GM12891 (cell line): ENCODE measurements around the gene IFT52.

Source experiments
- POLR2A ChIP-seq: IDR thresholded peaks from 2 replicates; pipeline ENCODE4 v1.6.1; 2011; ENCODE audit warnings: low read depth, low read length, control low read depth
- POLR2AphosphoS5 ChIP-seq: IDR thresholded peaks from 2 replicates; pipeline ENCODE4 v1.6.1; 2011; ENCODE audit warnings: low read depth, low read length, control low read depth
- SPI1 ChIP-seq: IDR thresholded peaks from 2 replicates; pipeline ENCODE4 v1.6.1; 2011; ENCODE audit warnings: low read depth, low read length, control low read depth

GRCh38 chr20:43545837-43546578 is 44.7 kb upstream of the IFT52 start:
- TF ChIP-seq POLR2A (no peak), POLR2AphosphoS5 (no peak), SPI1 (no peak)
